Esophagus (tissue), 2 donors: ENCODE results near the gene LGMN. TPM values are rescaled to one million over a fixed set of nuclear protein-coding genes. Genes with fewer than 3 reads are reported as not detected.

Source experiments
- H3K27ac ChIP-seq, 2 donors: one replicate each; pipeline ENCODE4 v1.5.1; 2013; ENCODE audit warnings: low read depth in 2 of 2, mild to moderate bottlenecking in 2 of 2, inconsistent platforms in 1 of 2, low read length in 1 of 2, moderate library complexity in 1 of 2
- H3K27me3 ChIP-seq, 2 donors: one replicate each; pipeline ENCODE4 v1.6.1; 2013; ENCODE audit warnings: low read length in 2 of 2, control low read depth in 1 of 2, mild to moderate bottlenecking in 1 of 2; ENCODE audit not compliant: insufficient read depth in 2 of 2, control insufficient read depth in 1 of 2
- H3K36me3 ChIP-seq, 2 donors: one replicate each; pipeline ENCODE4 v1.6.1; 2013; ENCODE audit warnings: low read length in 1 of 2; ENCODE audit not compliant: control insufficient read depth in 2 of 2, insufficient read depth in 2 of 2
- H3K4me1 ChIP-seq, 2 donors: one replicate each; pipeline ENCODE4 v1.6.1; 2013; ENCODE audit warnings: low read length in 1 of 2; ENCODE audit not compliant: control insufficient read depth in 2 of 2, insufficient read depth in 2 of 2
- H3K4me3 ChIP-seq, 2 donors: one replicate each; pipeline ENCODE4 v1.5.1; 2013; ENCODE audit warnings: low read length in 2 of 2, mild to moderate bottlenecking in 2 of 2, low read depth in 1 of 2, moderate library complexity in 1 of 2
- H3K9me3 ChIP-seq, 2 donors: one replicate each; pipeline ENCODE4 v1.6.1; 2013; ENCODE audit warnings: mild to moderate bottlenecking in 2 of 2, low read depth in 1 of 2, low read length in 1 of 2, moderate library complexity in 1 of 2; ENCODE audit not compliant: control insufficient read depth in 2 of 2, insufficient read depth in 1 of 2
- WGBS, 2 donors: extraction: QIAGEN DNeasy Blood & Tissue Kit; methylation state at CpG; one replicate each; pipeline ENCODE4 v1.1.7; 2013; 5-methylcytosine and 5-hydroxymethylcytosine counted together
- polyA plus RNA-seq, 2 donors: library from polyadenylated mRNA; stranded (reverse); fragments of 200-250 nt; gene quantifications; one replicate each; pipeline ENCODE4 v1.2.3, GENCODE V29; 2013
- donor health status: healthy with polysubstance abuse.
- donor health status: Bipolar disorder and iron deficiency.

LGMN gene
- polyA plus RNA-seq, 2 donors, result 39.0 to 49.9 TPM

DNA sequence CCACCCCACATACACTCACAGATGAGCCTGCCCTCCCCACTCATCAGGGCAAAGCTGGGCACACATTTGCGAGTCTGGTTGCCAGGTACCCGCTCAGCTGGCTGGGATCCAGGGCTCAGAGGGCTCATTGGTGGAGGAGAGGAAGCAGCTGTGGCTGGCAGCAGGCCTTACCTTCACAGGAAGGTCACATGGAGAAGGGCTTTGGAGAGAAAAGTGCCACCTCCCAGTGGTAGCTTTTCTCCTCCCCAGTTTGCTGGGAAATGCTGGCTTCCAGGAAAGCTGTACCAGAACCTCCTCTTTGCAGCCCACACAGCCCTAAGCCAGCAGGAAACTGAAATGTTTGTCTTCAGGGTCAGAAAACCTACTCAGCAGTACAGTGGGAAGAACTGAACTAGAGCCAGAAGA, 55.6 kb downstream of the LGMN start:
- 3 to 17% methylated on average over 2 of the region's 2 CpGs for WGBS, 2 donors
- peaks cover 0 to 5% of the 10 kb centered on the region in 2 donors for H3K36me3 ChIP-seq
- peak overlapping the region in 1 of 2 donors; percentile 6 for H3K27ac ChIP-seq
- peaks cover 0 to 10% of the 10 kb centered on the region in 2 donors for H3K4me1 ChIP-seq
- no peak overlapping the region for H3K4me3 ChIP-seq
- H3K27me3 ChIP-seq, result no peaks in the 10 kb centered on the region
- no peaks in the 10 kb centered on the region for H3K9me3 ChIP-seq

GRCh38 chr14:92690171-92691011, 58.0 kb downstream of the LGMN start:
- H3K4me3 ChIP-seq, result no peak overlapping the region
- H3K27me3 ChIP-seq, result no peaks in the 10 kb centered on the region
- H3K27ac ChIP-seq, result no peak overlapping the region
- H3K9me3 ChIP-seq, result no peaks in the 10 kb centered on the region
- peaks cover 4 to 19% of the 10 kb centered on the region in 2 donors for H3K4me1 ChIP-seq
- H3K36me3 ChIP-seq, result peaks cover 0 to 9% of the 10 kb centered on the region in 2 donors
- 71% methylated on average over 13 of the region's 13 CpGs for WGBS, 2 donors

GRCh38 chr14:92688434-92689375, 59.7 kb downstream of the LGMN start:
- Histone ChIP-seq H3K27ac (no peak overlapping the region), H3K27me3 (no peaks in the 10 kb centered on the region), H3K36me3 (peaks cover 0 to 9% of the 10 kb centered on the region in 2 donors), H3K9me3 (no peaks in the 10 kb centered on the region), H3K4me3 (peak overlapping the region in 1 of 2 donors; percentile 28), H3K4me1 (peaks cover 4 to 17% of the 10 kb centered on the region in 2 donors)
- 78 to 84% methylated on average over 30 of the region's 30 CpGs for WGBS, 2 donors

DNA sequence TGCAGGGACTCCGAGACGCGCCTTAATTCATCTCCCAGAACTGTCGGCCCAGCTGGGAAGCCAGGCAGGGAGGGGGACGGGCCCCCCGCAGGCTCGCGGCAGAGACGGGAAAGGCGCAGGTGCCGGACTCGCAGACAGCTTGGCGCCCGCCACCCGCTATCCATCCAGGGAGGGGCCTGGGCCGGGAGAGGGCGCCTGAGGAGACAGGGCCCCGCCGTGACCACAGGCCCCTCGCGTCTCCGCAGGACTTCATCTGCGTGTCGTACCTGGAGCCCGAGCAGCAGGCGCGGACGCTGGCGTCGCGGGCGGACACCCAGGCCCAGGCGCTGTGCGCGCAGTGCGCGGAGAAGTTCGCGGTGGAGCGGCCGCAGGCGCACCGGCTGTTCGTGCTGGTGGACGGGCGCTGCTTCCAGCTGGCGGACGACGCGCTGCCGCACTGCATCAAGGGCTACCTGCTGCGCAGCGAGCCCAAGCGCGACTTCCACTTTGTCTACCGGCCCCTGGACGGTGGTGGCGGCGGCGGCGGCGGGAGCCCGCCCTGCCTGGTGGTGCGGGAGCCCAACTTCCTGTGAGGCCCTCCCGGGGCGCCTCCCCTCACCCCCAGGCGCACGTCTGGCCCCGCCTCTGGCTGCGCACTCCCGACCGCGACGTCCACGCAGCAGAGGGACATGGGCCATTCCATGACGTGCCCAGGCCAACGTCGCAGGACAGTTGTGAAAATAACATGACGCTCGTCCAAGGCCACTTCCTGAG, 60.6 kb downstream of the LGMN start:
- H3K27me3 ChIP-seq, result no peaks in the 10 kb centered on the region
- peaks cover 0 to 9% of the 10 kb centered on the region in 2 donors for H3K36me3 ChIP-seq
- peaks cover 4 to 12% of the 10 kb centered on the region in 2 donors for H3K4me1 ChIP-seq
- H3K27ac ChIP-seq, result no peak overlapping the region
- peak overlapping the region; percentile 5 to 28 for H3K4me3 ChIP-seq
- WGBS, 2 donors, result 31 to 36% methylated on average over 60 to 80 of the region's 80 CpGs
- no peaks in the 10 kb centered on the region for H3K9me3 ChIP-seq

DNA sequence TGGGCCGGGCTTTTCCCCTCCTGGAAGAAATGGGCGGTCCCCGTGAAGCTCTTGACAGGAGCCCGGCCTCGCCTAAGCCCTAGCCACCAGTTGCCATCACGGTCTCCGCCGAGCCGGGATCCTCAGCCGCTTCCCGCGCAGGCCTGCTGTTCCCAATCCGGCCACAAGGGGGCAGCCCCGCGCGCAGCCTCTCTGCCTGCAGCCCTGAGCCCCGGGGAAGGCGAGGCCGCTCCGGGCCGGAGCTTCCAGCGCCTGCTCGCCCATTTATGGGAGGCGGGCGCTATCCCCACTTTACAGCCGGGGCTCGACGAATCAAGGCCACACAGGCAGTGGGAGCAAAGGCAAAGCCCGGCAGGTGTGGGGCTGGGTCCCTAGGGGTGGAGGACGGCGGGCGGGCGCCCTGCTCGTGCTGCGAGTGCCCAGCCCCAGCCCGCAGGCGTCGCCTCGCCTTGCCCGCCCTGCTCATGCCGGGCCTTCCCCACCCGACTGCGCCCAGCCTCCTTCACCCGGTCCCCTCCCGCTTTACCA, 61.5 kb downstream of the LGMN start:
- Histone ChIP-seq H3K36me3 (peaks cover 0 to 9% of the 10 kb centered on the region in 2 donors), H3K27me3 (no peaks in the 10 kb centered on the region), H3K4me3 (peak overlapping the region; percentile 5 to 28), H3K9me3 (no peaks in the 10 kb centered on the region), H3K4me1 (peaks cover 4 to 10% of the 10 kb centered on the region in 2 donors), H3K27ac (no peak overlapping the region)
- 15 to 16% methylated on average over 31 to 45 of the region's 45 CpGs for WGBS, 2 donors

GRCh38 chr14:92686411-92686899, 62.0 kb downstream of the LGMN start:
- Histone ChIP-seq H3K4me3 (no peak overlapping the region), H3K9me3 (no peaks in the 10 kb centered on the region), H3K36me3 (peaks cover 0 to 9% of the 10 kb centered on the region in 2 donors), H3K27me3 (no peaks in the 10 kb centered on the region), H3K4me1 (peaks cover 4 to 10% of the 10 kb centered on the region in 2 donors), H3K27ac (no peak overlapping the region)
- WGBS, 2 donors, result 70 to 75% methylated on average over 8 to 9 of the region's 9 CpGs

- WGBS, 2 donors, result 93% methylated on average over 4 of the region's 4 CpGs
- Histone ChIP-seq H3K27ac (no peak overlapping the region), H3K27me3 (no peaks in the 10 kb centered on the region), H3K4me1 (peaks cover 4 to 10% of the 10 kb centered on the region in 2 donors), H3K9me3 (no peaks in the 10 kb centered on the region), H3K4me3 (no peak overlapping the region), H3K36me3 (peaks cover 0 to 9% of the 10 kb centered on the region in 2 donors)
Measured at GRCh38 chr14:92685784-92686355, 62.6 kb downstream of the LGMN start.

- Histone ChIP-seq H3K27me3 (no peaks in the 10 kb centered on the region), H3K4me1 (peaks cover 4 to 10% of the 10 kb centered on the region in 2 donors), H3K9me3 (no peaks in the 10 kb centered on the region), H3K27ac (no peak overlapping the region), H3K36me3 (peaks cover 0 to 5% of the 10 kb centered on the region in 2 donors), H3K4me3 (no peak overlapping the region)
- 88 to 93% methylated on average over 21 of the region's 21 CpGs for WGBS, 2 donors
Measured at GRCh38 chr14:92684801-92685560, 63.4 kb downstream of the LGMN start.
